GM21576 (cell line): ENCODE measurements around the gene KLF16.

Experiments used
- ATAC-seq: cut with Tn5 transposase; IDR thresholded peaks from one replicate; pipeline ENCODE4 v1.9.1; 2021; ENCODE audit warnings: mild to moderate bottlenecking, moderate library complexity; ENCODE audit not compliant: unreplicated experiment

KLF16 gene

DNA sequence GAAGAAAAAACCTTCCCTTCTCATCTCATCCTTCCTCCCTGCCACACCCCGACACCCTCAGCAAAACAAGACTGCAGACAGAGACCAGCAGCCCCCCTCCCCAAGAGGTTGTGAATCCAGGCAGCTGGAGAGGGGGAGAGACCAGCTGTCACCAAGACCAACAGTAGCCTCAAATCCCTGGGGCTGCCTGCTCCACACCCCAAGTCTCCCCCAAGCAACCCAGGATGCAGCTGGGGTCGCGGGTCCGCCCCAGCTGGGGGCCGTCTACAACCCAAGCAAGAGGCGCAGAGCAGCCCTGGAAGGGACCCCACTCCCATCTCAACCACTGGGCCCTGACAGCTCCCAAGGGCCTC is 7.1 kb downstream of the KLF16 start:
- no peak for ATAC-seq

DNA sequence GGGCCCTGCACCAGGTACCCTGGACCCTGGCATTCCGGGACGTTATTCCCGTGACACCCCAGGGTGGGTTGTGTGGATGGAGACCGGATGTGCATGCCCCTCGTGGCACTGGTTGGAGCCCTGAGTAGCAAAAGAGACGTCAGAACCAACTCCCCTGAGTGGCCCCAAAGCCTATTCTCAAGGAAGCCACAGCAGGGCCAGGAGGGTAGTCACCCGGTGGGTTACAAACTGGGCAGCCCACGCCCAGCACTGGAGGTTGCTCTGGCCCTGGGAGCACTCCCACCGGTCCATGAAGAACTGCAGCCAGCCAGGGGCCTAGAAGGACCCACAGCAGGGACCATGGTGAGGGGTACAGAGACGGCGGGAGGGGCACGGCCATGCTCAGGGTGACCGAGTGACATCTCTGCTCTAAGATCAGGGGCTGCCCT is 7.5 kb downstream of the KLF16 start:
- no peak for ATAC-seq

DNA sequence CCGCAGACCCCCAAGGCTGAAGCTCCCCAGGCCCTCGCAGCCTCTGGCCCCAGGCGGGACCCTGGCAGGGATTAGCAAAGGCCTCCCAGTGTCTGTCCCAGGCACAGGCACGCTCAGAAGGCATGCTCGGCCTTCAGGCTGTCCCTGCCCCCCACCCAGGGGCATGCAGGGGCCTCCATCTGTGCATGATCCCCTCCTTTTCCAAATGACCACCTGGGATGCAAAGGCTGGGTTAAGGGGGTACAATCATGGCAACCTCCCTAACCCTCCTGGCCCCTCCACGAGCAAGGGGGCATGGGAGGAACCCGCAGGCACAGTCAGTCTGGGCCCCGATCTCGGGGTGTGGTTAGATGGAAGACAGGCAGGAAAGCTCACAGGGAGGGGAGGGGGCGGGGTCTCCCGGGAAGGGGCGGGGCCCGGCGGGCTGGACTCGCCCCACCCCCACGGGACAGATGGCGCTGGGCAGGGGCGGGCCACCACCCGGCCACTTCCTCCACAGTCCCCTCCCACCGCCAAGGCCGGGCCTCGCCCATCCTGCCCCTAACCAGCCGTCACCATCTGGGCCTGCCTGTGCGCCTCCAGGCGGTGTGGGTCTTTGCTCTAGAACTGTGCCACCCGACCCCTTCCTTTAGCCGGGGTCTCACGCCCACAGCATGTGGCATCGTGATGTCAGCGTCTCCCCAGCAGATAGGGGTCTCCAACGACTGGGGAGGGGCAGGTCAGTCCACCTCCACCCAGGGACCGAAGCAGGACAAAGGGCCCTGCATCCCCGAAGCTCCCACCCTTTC is 8.1 kb downstream of the KLF16 start:
- ATAC-seq, result peak; percentile 49

DNA sequence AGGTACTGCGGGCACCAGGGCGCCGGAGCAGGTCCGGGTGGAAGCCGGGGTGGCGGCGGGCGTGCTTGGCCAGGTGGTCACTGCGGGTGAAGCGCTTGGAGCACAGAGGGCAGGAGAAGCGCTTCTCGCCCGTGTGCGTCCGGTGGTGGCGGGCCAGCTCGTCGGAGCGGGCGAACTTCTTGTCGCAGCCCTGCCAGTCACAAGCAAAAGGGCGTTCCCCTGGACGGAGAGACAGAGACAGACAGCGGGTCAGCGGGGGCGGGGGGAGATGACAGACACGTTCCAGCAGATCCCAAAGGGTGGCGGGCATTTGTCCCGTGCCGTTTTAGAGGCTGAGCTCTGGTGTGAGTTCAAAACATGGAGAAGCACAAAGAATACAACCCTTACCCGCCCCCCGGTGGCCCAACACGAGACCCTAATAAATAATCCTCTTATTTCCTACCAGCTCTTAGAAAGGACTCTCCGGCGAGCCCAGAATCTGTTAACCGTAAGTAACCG is 8.8 kb downstream of the KLF16 start:
- ATAC-seq, result no peak

DNA sequence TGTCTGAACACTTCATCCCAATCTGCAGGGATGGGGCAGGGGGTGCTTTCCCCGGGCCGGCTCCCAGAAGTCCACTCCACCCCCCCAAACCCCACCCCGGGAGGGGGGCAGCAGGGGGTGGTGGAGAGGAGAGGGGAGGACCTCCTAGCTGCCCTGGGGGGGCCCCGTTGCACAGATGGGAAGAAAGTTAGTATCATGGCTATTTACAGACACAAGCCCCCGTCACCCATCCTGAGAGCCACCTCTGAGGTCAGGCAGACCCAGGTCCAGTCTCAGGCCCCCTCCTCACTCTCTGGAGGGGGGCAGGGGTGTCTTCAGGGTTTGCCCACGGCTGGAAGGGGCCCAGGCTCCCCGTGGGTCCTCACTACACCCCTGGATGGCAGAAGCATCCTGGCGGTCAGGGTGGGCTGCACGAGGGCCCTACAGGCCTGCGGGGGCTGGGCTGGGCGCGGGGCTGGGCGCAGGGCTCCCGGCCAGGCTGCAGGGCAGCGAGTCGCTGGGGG is 9.3 kb downstream of the KLF16 start:
- no peak for ATAC-seq

DNA sequence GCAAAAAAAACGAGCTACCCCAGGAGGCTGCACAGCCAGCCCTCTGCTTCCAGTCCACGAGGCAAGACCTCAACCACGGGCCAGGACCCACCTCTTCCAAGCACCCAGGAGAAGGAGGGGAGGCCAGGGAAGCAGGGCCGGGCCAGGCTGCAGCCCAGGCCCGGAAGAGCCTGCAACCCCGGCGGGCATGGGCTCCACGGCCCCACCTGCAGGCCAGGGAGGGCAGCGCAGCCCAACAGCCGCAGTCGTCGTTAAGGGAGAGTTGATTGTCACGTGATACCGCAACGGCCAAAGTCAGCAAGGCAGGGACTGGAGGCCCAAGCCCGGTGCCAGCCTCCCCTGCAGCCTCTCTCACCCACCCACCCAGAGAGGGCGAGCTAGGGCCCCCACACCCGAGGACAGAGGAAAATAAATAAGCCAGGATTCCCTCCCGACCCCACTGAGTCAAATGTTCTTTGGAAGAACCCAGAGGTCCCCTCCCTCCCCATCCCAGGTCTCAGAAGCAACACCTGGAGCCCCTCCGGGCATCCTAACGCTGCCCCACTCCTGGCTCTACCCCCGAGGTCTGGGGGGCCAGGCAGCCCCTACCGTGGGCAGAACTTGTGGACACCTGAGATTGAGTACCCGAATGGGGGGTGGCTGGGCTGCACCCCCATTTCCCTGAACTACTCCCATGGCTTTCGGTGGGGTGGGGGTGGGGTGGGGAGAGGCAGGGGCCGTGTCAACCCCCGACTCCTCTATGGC is 9.9 kb downstream of the KLF16 start:
- ATAC-seq, result no peak

DNA sequence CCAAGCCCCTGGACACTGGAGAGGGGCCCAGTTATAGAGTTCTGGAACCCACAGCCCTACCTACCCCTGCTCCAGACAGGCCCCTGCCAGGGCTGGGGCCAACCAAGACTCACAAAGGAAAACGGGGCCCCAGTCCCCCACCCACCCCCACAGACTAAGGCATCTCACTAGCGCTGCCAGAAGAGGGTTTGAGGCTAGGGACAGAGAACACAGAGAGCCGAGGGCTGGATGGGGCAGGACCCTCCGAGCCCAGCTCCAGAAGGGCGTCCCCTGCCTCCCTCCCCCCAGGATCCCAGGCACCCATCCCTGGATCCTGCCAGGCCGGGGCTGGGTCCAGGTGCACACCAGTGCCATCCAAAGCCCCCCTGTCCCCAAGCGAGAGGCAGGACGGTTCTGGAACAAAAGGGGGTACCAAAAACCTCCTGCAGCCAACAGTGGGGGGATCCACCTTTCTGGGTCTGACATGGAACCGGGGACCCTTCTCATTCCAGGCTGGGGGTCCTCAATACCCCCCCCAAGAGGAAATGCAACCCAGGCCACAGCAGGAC is 10.7 kb downstream of the KLF16 start:
- no peak for ATAC-seq

DNA sequence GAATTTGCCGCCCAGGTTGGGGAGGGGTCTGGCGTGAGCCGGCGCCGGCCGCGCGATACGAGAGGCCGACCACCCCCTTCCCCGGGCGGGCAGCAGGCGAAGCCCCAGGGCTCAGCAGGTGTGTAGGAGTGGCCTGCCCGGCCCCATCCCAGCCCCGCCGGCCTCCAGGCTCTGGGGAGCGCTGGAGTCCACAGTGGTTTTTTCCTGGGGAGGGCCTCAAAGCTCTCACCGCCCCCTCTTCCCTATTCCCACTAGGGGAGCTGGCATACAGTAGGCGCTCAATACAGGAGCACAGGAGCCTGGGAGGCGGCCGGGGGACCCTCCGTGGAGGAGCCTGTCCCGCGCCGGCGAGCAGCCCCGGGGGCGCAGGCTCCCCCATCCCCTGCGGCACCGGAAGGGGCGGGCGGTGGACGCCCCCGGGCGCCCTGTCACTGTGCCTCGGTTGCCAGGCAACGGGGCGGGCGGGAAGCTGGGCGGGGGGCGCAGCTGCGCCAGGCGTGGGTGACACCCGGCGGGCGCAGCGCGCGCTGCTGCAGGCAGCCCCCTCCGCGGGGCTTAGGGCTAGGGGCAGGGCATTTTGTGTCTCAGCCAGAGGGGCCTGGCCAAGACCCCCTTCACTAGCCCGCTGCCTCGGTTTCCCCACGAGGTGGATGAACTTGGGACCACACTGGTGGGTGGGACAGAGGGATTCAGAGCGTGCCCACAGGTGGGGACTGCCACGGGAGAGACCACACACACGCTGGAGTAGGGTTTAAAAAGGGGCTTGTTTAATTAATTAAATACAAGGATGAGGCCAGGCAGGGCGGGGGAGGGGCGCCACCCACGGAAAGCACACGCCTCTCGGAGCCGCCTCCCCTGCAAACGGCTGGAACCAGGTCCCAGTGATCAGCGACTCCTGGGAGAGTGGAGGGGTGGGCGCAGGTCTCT is 11.5 kb downstream of the KLF16 start:
- ATAC-seq, result no peak

DNA sequence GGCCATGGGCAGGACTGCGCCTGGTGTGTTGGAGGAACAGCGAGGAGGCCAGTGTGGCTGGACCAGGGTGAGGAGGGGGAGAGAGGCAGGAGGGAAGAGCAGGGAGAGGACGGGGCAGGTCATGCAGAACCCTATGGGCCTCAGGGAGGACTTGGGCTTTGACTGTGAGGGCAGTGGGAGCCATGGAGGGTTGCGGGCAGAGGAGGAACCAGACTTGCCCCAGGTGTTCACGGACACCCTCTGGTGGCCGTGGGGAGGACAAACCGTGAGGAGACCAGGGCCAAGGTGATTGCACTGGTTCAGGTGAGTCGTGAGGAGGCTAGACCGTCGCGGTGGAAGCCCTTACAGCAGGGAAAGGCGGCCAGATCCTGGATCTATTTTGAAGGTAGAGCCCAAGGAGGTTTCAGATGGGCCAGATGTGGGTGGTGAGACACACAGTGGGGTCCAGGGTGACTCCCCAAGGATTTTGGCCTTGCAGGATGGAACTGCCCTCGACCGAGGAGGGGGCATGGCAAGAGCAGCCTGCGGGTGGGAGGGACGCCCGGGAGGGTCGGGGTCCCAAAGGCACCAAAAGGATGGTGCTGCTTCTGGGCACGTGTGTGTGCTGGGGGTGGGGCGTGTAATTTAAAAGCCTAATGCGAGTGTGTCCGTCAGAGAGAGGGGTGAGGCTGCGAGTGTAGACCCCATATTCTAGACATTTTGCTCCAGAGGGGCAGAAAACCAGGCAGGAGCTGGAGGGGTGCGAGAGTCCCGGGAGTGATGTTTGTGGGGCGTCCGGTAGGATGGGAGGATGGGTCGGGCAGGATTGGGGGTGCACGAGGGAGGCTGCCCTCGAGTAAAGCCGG is 12.3 kb downstream of the KLF16 start:
- no peak for ATAC-seq

DNA sequence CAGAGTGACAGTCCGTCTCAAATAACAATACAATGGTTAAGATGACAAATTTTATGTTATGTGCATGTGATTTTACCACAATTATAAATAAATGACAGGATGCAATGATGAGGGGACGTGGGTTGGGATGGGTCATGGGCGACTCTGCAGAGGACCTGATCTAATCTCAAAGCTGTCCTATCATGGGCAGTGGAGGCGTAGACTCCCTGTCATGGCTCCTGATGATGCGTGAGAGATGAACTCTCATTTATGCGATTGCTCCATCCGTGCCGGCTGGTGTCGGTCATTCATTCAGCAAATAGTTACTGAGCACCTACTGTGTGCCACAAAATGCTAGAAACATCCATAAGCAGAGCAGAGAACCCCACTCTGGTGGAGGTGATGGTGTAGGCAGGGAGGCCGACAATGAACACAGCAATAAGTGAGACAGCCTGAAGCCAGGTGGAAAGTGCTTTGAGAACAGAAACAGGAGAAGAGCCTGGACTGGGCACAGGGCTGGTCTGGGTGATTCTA is 13.4 kb downstream of the KLF16 start:
- ATAC-seq, result no peak

DNA sequence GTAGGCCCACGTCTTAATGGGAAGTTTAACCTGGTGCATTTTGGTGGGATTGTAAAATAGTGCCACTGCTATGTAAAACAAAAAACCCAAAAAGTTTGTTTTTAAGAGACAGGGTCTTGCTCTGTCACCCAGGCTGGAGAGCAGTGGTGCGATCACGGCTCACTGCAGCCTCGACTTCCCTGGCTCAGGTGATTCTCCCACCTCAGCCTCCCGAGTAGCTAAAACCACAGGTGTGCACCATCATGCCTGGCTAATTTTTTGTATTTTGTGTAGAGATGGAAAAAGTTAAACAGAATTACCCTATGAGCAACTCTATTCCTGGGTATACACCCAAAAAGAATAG is 14.3 kb downstream of the KLF16 start:
- ATAC-seq, result no peak

DNA sequence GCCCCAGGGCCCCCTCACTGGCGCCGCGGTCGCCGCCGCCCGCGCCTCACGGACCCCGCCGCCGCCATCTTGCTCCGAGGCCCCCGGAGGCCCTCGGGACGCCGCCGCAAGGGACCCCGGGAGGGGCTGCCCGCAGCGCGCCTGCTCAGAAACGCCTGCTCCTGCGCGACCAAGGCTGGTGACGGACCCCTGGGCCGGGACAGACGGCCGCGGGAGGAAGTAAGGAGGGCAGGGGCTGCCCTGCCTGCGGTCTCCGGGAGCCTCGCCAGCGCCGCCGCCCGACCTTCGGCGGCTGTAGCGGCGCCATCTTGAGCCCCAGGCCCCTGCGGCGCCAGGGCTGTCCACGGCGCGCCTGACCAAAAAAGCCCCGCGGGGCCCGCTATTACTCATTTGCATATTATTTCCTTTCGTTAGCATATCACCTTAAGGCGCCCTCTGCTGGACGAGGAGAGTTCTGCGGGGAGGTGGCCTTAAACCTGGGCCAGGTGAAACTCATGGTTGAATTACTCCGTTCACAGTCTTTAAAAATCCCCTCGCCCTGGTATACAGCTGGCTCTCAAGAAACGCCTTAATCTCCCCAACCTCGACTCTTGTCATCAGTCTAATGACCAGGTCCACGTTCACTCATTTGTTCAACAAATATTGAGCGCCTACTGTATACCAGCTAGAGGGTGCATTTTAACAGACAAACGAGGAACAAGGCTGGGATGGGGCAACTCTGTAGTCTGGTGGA is 14.8 kb downstream of the KLF16 start, which contains the start of gene REXO1:
Gene REXO1, minus strand, starts transcription at position 85 of the 733 bp plus-strand sequence. CDS start 125 bp downstream, outside the sequence.
- ATAC-seq, result peak; percentile 51

DNA sequence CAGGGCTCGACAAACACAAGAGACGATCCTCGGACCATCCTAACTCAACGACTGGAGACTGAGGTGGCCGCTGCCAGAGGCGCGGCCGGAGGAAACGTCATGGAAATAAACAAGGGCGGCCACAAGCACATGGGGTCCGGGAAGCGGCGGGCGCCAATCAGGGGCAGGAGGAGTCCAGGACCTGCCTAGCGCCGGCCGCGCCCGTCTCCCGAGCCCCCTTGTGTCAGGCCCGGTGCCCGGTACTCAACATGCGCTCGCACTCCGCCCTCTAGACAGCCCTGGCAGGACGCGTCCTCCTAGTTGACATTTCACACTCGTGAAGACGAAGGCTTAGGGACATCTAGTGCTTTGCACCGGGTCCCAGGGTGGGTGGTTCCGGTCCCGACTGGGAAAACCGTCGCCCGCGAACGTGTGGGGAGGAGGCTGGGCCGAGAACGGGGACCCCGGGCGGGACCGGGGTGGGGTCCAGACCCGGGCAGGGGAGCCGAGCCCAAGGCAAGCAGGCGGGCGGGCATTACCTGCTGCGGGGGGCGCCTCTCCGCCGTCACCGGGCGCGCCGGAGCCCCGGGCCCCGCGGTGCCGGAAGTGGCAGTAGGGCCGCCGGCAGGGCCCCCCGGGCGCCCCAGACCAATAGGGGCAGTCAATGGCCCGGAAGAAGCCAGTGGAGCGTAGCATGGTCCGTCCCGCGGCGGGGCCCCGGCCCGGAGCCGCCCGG is 15.5 kb downstream of the KLF16 start:
- peak; percentile 19 for ATAC-seq

DNA sequence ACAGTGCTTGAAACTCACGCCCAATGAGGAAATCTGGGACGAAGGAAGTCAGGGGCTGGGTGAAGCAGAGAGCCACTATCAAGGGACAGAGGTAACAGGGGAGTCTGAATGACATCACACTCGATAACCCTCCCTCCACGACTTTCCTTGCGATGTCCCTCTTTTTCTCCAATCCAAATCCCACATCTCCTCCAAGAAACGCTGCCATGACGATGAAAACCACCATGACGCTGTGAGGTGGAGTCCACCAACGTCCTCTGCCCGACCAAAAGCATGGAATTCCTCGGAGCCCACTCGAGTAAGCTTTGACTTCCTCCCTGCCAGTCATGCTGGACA is 16.1 kb downstream of the KLF16 start:
- no peak for ATAC-seq

DNA sequence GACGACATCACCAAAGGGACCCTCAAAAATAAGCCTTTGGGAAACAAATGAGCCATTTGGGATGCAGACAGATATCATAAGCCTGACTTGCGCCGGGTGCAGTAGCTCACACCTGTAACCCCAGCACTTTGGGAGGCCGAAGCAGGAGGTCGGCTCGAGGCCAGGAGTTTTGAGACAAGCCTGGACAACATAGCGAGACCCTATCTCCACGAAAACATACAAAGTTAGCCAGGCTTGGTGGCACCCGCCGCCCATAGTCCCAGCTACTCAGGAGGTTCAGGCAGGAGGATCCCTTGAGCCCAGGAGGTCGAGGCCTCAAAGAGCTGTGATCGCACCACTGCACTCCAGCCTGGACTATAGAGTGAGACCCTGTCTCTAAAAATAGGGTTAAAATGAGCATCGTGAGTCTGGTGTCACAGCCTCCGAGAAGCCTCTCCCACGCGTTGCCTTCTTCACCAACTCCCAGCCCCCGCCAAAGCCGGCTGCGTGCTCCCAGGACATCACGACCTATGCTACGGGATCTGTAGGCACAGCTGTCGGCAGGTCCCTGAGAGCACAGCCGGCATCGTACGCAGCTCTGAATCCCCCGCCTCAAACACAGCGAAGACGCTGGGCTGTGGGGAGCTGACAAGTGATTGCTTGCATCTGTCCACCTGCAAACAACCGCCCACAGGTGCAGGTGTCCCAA is 16.7 kb downstream of the KLF16 start:
- no peak for ATAC-seq

DNA sequence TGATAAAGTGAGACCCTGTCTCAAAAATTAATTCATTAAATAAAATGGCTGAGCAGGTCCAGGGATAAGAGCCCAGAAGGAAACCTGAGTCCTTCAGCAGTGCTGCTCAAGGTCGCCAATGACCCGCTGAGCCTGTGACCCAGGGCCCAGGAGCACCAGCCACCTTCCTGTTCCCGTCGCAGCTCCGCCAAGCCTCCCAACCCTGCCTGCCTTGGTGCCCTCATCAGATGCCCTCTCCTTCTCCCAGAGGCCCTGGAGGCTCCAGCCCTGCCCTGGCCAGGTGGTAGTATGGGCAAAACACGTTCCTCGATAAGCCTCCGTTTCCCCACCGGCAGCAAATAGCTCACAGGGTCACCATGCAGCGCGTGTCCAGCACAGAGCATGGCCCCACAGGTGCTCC is 17.7 kb downstream of the KLF16 start:
- no peak for ATAC-seq

DNA sequence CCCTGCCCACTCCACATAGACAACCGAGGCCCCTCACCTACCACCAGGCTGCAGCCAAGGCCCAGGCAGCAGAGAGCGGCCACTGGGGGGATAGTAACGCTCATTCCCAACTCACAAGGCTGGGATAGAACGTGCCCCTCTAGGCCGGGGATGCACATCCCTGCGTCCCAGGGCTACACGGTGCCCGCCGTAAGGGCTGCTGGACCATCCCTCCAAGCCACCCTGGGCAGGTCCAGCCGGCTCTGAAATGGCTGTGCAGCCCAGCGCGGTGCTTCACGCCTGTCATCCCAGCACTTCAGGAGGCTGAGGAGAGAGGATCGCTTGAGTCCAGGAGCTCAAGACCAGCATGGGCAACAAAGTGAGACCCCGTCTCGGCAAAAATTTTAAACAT is 18.3 kb downstream of the KLF16 start:
- ATAC-seq, result no peak
